Mesendoderm (in vitro differentiated cells): ENCODE data around the gene CXCL12.

ENCODE experiments used
- DNase-seq: peaks from one replicate; pipeline ENCODE4 v3.0.0; 2013
- H2AK5ac ChIP-seq: 2 replicates; pipeline ENCODE4 v1.6.1; 2013; ENCODE audit warnings: low read length, inconsistent platforms
- H2BK120ac ChIP-seq: 2 replicates; pipeline ENCODE4 v1.6.1; 2013; ENCODE audit warnings: low read depth, mild to moderate bottlenecking, low read length, moderate library complexity, mixed read lengths
- H2BK15ac ChIP-seq: replicated peaks from 2 replicates; pipeline ENCODE4 v1.6.1; 2013; ENCODE audit warnings: low read depth, mild to moderate bottlenecking, moderate library complexity
- H2BK5ac ChIP-seq: 2 replicates; pipeline ENCODE4 v1.6.1; 2013; ENCODE audit warnings: low read length, inconsistent platforms
- H3K18ac ChIP-seq: 2 replicates; pipeline ENCODE4 v1.6.1; 2013; ENCODE audit warnings: mild to moderate bottlenecking, low read length, mixed read lengths
- H3K23ac ChIP-seq: one replicate; pipeline ENCODE4 v1.6.1; 2013; ENCODE audit warnings: low read length
- H3K27ac ChIP-seq: 2 replicates; pipeline ENCODE4 v1.5.1; 2013; ENCODE audit warnings: low read depth, mild to moderate bottlenecking, inconsistent platforms, low read length, moderate library complexity
- H3K27me3 ChIP-seq: 2 replicates; pipeline ENCODE4 v1.6.1; 2013; ENCODE audit warnings: low read length, control low read depth, mild to moderate bottlenecking, inconsistent platforms; ENCODE audit not compliant: insufficient read depth, poor library complexity
- H3K36me3 ChIP-seq: 2 replicates; pipeline ENCODE4 v1.6.1; 2013; ENCODE audit warnings: low read length, inconsistent platforms; ENCODE audit not compliant: control insufficient read depth, insufficient read depth
- H3K4ac ChIP-seq: one replicate; pipeline ENCODE4 v1.6.1; 2013; ENCODE audit warnings: low read depth, mild to moderate bottlenecking, low read length, moderate library complexity
- H3K4me1 ChIP-seq: 2 replicates; pipeline ENCODE4 v1.6.1; 2013; ENCODE audit warnings: low read depth, low read length, inconsistent platforms; ENCODE audit not compliant: control insufficient read depth
- H3K4me2 ChIP-seq: 2 replicates; pipeline ENCODE4 v1.6.1; 2013; ENCODE audit warnings: low read length
- H3K4me3 ChIP-seq: 2 replicates; pipeline ENCODE4 v1.5.1; 2013; ENCODE audit warnings: mild to moderate bottlenecking, low read length
- H3K56ac ChIP-seq: one replicate; pipeline ENCODE4 v1.6.1; 2013; ENCODE audit warnings: low read length
- H3K79me1 ChIP-seq: 2 replicates; pipeline ENCODE4 v1.6.1; 2013; ENCODE audit warnings: low read length, inconsistent platforms
- H3K79me2 ChIP-seq: 2 replicates; pipeline ENCODE4 v1.6.1; 2013; ENCODE audit warnings: mild to moderate bottlenecking, low read length; ENCODE audit not compliant: control insufficient read depth, insufficient read depth
- H3K9ac ChIP-seq: 2 replicates; pipeline ENCODE4 v1.6.1; 2013; ENCODE audit warnings: low read length, inconsistent platforms
- H4K5ac ChIP-seq: one replicate; pipeline ENCODE4 v1.6.1; 2013; ENCODE audit warnings: low read length
- H4K8ac ChIP-seq: one replicate; pipeline ENCODE4 v1.6.1; 2013; ENCODE audit warnings: low read depth, mild to moderate bottlenecking, control low read depth, low read length, moderate library complexity
- WGBS: extraction: QIAGEN DNeasy Blood & Tissue Kit; methylation state at CpG from one replicate; pipeline ENCODE4 v1.1.7; 2013; ENCODE audit warnings: low lambda C conversion rate, missing lambda C conversion rate; ENCODE audit not compliant: insufficient coverage; ENCODE audit errors: extremely low coverage; 5-methylcytosine and 5-hydroxymethylcytosine counted together

The CXCL12 gene

GRCh38 chr10:44354771-44355170 is 30.1 kb downstream of the CXCL12 start:
- H2BK120ac ChIP-seq: no peak overlapping the region
- no peak for DNase-seq
- H4K8ac ChIP-seq: no peak overlapping the region
- no peak overlapping the region for H3K23ac ChIP-seq
- peaks cover 9% of the 10 kb centered on the region for H3K4me1 ChIP-seq
- no peak overlapping the region for H3K4me3 ChIP-seq
- H3K18ac ChIP-seq: no peak overlapping the region
- H3K4ac ChIP-seq: no peak overlapping the region
- no peaks in the 10 kb centered on the region for H3K79me1 ChIP-seq
- no peak overlapping the region for H2BK15ac ChIP-seq
- H3K56ac ChIP-seq: no peak overlapping the region
- no peak overlapping the region for H2AK5ac ChIP-seq
- H3K4me2 ChIP-seq: no peak overlapping the region
- H3K27me3 ChIP-seq: no peaks in the 10 kb centered on the region
- no peak overlapping the region for H4K5ac ChIP-seq
- no peaks in the 10 kb centered on the region for H3K79me2 ChIP-seq
- H3K36me3 ChIP-seq: no peaks in the 10 kb centered on the region
- H3K27ac ChIP-seq: no peak overlapping the region
- WGBS: no CpG with 5 or more reads among the region's 2 CpGs
- H2BK5ac ChIP-seq: no peak overlapping the region
- H3K9ac ChIP-seq: no peak overlapping the region

DNA sequence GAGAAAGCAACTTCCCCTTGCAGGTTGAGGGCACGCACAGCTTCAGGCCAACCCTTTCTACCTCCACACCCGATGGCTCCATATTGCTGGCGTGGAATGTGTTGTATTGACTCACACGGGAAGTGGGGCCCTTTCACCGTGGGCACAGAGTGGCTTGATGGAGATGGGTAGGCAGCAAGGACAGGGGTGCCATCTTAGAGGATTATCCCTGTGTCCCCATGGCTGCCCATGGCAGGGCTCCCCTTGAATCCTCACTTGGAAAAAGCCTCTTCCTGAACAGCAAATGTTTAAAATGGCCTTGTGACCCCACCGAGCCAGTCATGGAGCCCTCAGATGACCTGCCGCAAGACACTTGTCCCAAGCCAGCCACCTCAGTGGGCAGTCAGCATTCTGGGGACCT is 31.2 kb downstream of the CXCL12 start:
- Histone ChIP-seq H3K4me2 (no peak overlapping the region), H3K79me2 (no peaks in the 10 kb centered on the region), H3K36me3 (no peaks in the 10 kb centered on the region), H3K79me1 (no peaks in the 10 kb centered on the region), H2BK15ac (no peak overlapping the region), H3K4ac (no peak overlapping the region), H3K9ac (no peak overlapping the region), H3K18ac (no peak overlapping the region), H3K4me1 (peaks cover 9% of the 10 kb centered on the region), H2AK5ac (no peak overlapping the region), H3K56ac (no peak overlapping the region), H3K4me3 (no peak overlapping the region), H3K27me3 (no peaks in the 10 kb centered on the region), H4K8ac (no peak overlapping the region), H2BK5ac (no peak overlapping the region), H2BK120ac (no peak overlapping the region), H4K5ac (no peak overlapping the region), H3K27ac (no peak overlapping the region), H3K23ac (no peak overlapping the region)
- no peak for DNase-seq
- WGBS: no CpG with 5 or more reads among the region's 7 CpGs

- no peaks in the 10 kb centered on the region for H3K79me1 ChIP-seq
- no peak overlapping the region for H3K9ac ChIP-seq
- H3K79me2 ChIP-seq: no peaks in the 10 kb centered on the region
- no peak overlapping the region for H3K27ac ChIP-seq
- no peak overlapping the region for H3K4ac ChIP-seq
- no peaks in the 10 kb centered on the region for H3K36me3 ChIP-seq
- H3K4me3 ChIP-seq: no peak overlapping the region
- H3K4me2 ChIP-seq: no peak overlapping the region
- no peak for DNase-seq
- H4K8ac ChIP-seq: no peak overlapping the region
- peaks cover 9% of the 10 kb centered on the region for H3K4me1 ChIP-seq
- H3K23ac ChIP-seq: no peak overlapping the region
- peak overlapping the region; percentile 55 for H2BK5ac ChIP-seq
- WGBS: no CpG with 5 or more reads among the region's 4 CpGs
- H2BK120ac ChIP-seq: no peak overlapping the region
- no peaks in the 10 kb centered on the region for H3K27me3 ChIP-seq
- peak overlapping the region; percentile 66 for H3K56ac ChIP-seq
- H2AK5ac ChIP-seq: peak overlapping the region; percentile 37
- H4K5ac ChIP-seq: no peak overlapping the region
- no peak overlapping the region for H3K18ac ChIP-seq
- no peak overlapping the region for H2BK15ac ChIP-seq
Measured at GRCh38 chr10:44353128-44353390, 31.8 kb downstream of the CXCL12 start.

DNA sequence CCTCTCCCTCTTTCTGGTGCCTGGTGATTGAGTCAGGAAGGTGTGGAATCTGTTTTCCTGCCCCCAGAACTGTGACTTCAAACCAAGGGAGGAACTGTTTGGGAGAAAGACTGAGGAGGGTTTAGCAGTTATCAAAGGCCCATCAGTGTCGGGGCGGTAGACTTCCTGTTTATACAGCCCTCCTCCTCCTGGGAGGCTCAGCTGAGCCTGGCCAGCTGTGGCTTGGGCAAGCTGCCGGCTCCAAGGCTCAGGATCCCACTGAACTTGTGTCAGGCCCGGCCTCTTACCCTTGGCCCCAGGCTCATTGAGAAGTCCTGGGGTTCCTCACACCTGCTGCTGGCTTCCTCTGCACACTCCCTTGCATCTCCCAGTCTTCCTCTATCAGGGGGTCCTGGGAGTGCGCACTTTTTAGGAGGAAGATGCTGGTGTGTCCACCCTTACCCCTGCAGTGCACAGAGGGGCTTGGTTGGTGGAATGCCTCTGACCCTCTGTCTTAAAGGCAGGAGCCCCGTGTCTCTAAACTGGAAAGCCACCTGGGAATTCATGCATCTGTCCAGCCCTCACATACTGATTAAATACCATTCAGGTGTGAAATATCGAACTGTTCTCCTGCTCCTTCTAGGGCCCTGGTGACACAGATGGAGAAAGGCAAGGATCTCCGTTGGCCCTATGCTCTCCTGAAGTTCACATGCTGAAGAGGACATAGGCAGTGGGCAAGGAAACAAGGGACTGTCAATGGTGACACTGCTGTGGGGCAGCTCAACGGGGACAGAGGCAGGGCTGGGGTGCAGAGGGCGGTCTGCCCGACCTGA is 32.4 kb downstream of the CXCL12 start:
- Histone ChIP-seq H2BK120ac (no peak overlapping the region), H3K36me3 (no peaks in the 10 kb centered on the region), H3K4me3 (no peak overlapping the region), H3K4ac (no peak overlapping the region), H4K8ac (no peak overlapping the region), H4K5ac (no peak overlapping the region), H3K27ac (no peak overlapping the region), H3K56ac (peak overlapping the region; percentile 66), H3K79me1 (no peaks in the 10 kb centered on the region), H3K18ac (no peak overlapping the region), H3K23ac (no peak overlapping the region), H3K4me1 (peaks cover 9% of the 10 kb centered on the region), H3K4me2 (no peak overlapping the region), H2BK5ac (peak overlapping the region; percentile 55), H2BK15ac (no peak overlapping the region), H3K9ac (no peak overlapping the region), H2AK5ac (peak overlapping the region; percentile 37), H3K79me2 (no peaks in the 10 kb centered on the region), H3K27me3 (no peaks in the 10 kb centered on the region)
- peak; percentile 84 for DNase-seq
- no CpG with 5 or more reads among the region's 11 CpGs for WGBS

- Histone ChIP-seq H2AK5ac (no peak overlapping the region), H3K79me2 (no peaks in the 10 kb centered on the region), H2BK120ac (no peak overlapping the region), H3K27ac (no peak overlapping the region), H4K8ac (no peak overlapping the region), H3K9ac (no peak overlapping the region), H4K5ac (no peak overlapping the region), H3K23ac (no peak overlapping the region), H3K36me3 (no peaks in the 10 kb centered on the region), H3K79me1 (no peaks in the 10 kb centered on the region), H2BK15ac (no peak overlapping the region), H3K4me3 (no peak overlapping the region), H3K4ac (no peak overlapping the region), H3K56ac (no peak overlapping the region), H3K4me2 (no peak overlapping the region), H3K4me1 (peaks cover 9% of the 10 kb centered on the region), H3K18ac (no peak overlapping the region), H3K27me3 (no peaks in the 10 kb centered on the region), H2BK5ac (no peak overlapping the region)
- WGBS: no CpG with 5 or more reads among the region's 5 CpGs
- DNase-seq: no peak
Measured at GRCh38 chr10:44348496-44348895, 36.4 kb downstream of the CXCL12 start.
